HEK293T (cell line): ENCODE data around the gene GALNT18.

ENCODE experiments used
- FOXA1 ChIP-seq: fragments of 450-650 bp; IDR thresholded peaks from 2 replicates; pipeline ENCODE4 v1.6.1; 2016; ENCODE audit warnings: mild to moderate bottlenecking
- TF ChIP-seq, protein P1 (sequence below): fragments of 450-650 bp; IDR thresholded peaks from 2 replicates; pipeline ENCODE4 v1.6.1; 2016

DNA sequence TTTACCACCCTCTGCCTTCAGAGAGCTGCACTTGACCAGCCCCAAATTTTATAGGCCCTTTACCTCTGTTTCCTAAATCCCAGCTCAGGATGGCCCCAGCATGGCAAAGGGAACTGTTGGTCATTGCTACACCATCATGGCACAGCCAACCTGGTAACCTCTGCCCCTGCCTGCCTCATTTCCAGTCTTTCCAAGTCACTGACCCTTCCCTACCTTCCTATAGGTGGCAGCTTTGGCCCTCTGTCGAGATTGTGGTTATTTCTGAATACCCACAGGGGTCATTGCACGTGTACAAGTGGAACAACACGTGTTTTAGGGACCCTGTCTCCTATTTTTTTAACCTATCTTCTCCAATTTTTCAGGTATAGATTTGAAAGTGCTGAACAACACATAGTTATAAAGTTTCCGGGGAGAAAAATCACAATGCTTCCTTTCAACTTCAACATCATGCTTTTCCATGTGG, 2.8 kb downstream of the GALNT18 start:
- TF ChIP-seq FOXA1, result no peak
- TF ChIP-seq, protein P1, sequence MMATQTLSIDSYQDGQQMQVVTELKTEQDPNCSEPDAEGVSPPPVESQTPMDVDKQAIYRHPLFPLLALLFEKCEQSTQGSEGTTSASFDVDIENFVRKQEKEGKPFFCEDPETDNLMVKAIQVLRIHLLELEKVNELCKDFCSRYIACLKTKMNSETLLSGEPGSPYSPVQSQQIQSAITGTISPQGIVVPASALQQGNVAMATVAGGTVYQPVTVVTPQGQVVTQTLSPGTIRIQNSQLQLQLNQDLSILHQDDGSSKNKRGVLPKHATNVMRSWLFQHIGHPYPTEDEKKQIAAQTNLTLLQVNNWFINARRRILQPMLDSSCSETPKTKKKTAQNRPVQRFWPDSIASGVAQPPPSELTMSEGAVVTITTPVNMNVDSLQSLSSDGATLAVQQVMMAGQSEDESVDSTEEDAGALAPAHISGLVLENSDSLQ, result no peak
